ENCODE results near the gene KIAA0513. TPM values are rescaled to one million over a fixed set of nuclear protein-coding genes. Genes with fewer than 3 reads are reported as not detected.

KIAA0513 gene
- total and polyA plus RNA-seq, 10 of the 15 experiments (the other 5 are each of a cell fraction or from before 2014, with no cell fraction given): 0.14 to 5.8 (median 2.0) TPM

- CTCF ChIA-PET: interaction anchor here (0.7 to 3.4 kb wide), 3 partner anchors 12 to 126 kb away, joined by 3 to 14 read pairs (median 5); no protein-coding TSS in a partner anchor
- 34% methylated on average over 19 of the region's 20 CpGs for WGBS (ENCODE audit: insufficient coverage, insufficient replicate concordance, low lambda C conversion rate, missing lambda C conversion rate)
- no peak for TF ChIP-seq KDM1A (IDR thresholded peaks at IDR 0.05; ENCODE audit: borderline replicate concordance)
- TF ChIP-seq CREM (IDR thresholded peaks at IDR 0.05; ENCODE audit: low read depth): no peak
- no peak for TF ChIP-seq SMARCA5 (IDR thresholded peaks at IDR 0.05)
- no peak for TF ChIP-seq HDAC2 (IDR thresholded peaks at IDR 0.05)
- no peak for TF ChIP-seq BMI1 (IDR thresholded peaks at IDR 0.05; ENCODE audit: borderline replicate concordance)
- Histone ChIP-seq H2AFZ (ENCODE audit: control insufficient read depth, low read depth, low read length) (no peak overlapping the region), H3K4me1 (ENCODE audit: control insufficient read depth, insufficient read depth, low read length) (no peaks in the 10 kb centered on the region), H3K27ac (ENCODE audit: control insufficient read depth, insufficient read depth) (no peak overlapping the region), H4K20me1 (ENCODE audit: control insufficient read depth, insufficient read depth) (no peaks in the 10 kb centered on the region), H3K4me2 (ENCODE audit: control insufficient read depth, insufficient read depth) (no peak overlapping the region), H3K4me3 (no peak overlapping the region), H3K79me2 (ENCODE audit: control insufficient read depth, insufficient read depth, low read length) (no peaks in the 10 kb centered on the region), H3K9ac (ENCODE audit: control insufficient read depth, insufficient read depth, low read length) (no peak overlapping the region), H3K9me3 (replicated peaks; ENCODE audit: control insufficient read depth, insufficient read depth, low read length) (no peaks in the 10 kb centered on the region), H3K36me3 (ENCODE audit: control insufficient read depth in 2 of 2, insufficient read depth in 2 of 2, low read length in 1 of 2) (no peaks in the 10 kb centered on the region), H3K27me3 (replicated peaks in 1 of 2; ENCODE audit: control insufficient read depth in 2 of 2, insufficient read depth in 2 of 2, low read length in 1 of 2) (no peaks in the 10 kb centered on the region)
- no peak for FAIRE-seq
- peak; percentile 41 for ATAC-seq
- in situ Hi-C loops (cut with MboI): no loop called here
- RAD21 ChIA-PET (ENCODE audit: unreplicated experiment): interaction anchor here (0.9 to 1.9 kb wide), 3 partner anchors 12 to 109 kb away, joined by 3 to 8 read pairs (median 4); no protein-coding TSS in a partner anchor
- no TSS peak for BruUV-seq (replicated peaks)
- POLR2A ChIA-PET: no interaction called here
- DNase-seq (ENCODE audit: low read depth, low spot score): no peak
- SMC1A ChIA-PET (ENCODE audit: uncharacterized antibody, unreplicated experiment): interaction anchor here (0.7 kb wide), 1 partner anchor 13 kb away, joined by 3 read pairs; no protein-coding TSS in a partner anchor
- intact Hi-C loops (cut with micrococcal nuclease; ENCODE audit: unreplicated experiment): no loop called here
These were observed 99.2 kb downstream of the KIAA0513 start for GRCh38 chr16:85126705-85127378.

GRCh38 chr16:85127379-85127723 is 99.8 kb downstream of the KIAA0513 start:
- Histone ChIP-seq H3K9me3 (replicated peaks; ENCODE audit: control insufficient read depth, insufficient read depth, low read length) (no peaks in the 10 kb centered on the region), H3K27ac (ENCODE audit: control insufficient read depth, insufficient read depth) (no peak overlapping the region), H3K79me2 (ENCODE audit: control insufficient read depth, insufficient read depth, low read length) (no peaks in the 10 kb centered on the region), H3K4me1 (ENCODE audit: control insufficient read depth, insufficient read depth, low read length) (no peaks in the 10 kb centered on the region), H3K36me3 (ENCODE audit: control insufficient read depth in 2 of 2, insufficient read depth in 2 of 2, low read length in 1 of 2) (no peaks in the 10 kb centered on the region), H2AFZ (ENCODE audit: control insufficient read depth, low read depth, low read length) (no peak overlapping the region), H3K4me2 (ENCODE audit: control insufficient read depth, insufficient read depth) (no peak overlapping the region), H3K4me3 (no peak overlapping the region), H3K9ac (ENCODE audit: control insufficient read depth, insufficient read depth, low read length) (no peak overlapping the region), H4K20me1 (ENCODE audit: control insufficient read depth, insufficient read depth) (no peaks in the 10 kb centered on the region), H3K27me3 (replicated peaks in 1 of 2; ENCODE audit: control insufficient read depth in 2 of 2, insufficient read depth in 2 of 2, low read length in 1 of 2) (no peaks in the 10 kb centered on the region)
- ChIA-PET CTCF (interaction anchor here (0.7 to 3.4 kb wide), 2 partner anchors 12 to 16 kb away, joined by 3 to 14 read pairs; no protein-coding TSS in a partner anchor), RAD21 (ENCODE audit: unreplicated experiment) (interaction anchor here (0.9 to 1.6 kb wide), 2 partner anchors 16 to 109 kb away, joined by 3 to 4 read pairs; no protein-coding TSS in a partner anchor), POLR2A (no interaction called here), SMC1A (ENCODE audit: uncharacterized antibody, unreplicated experiment) (interaction anchor here (0.7 kb wide), 1 partner anchor 12 kb away, joined by 3 read pairs; no protein-coding TSS in a partner anchor)
- FAIRE-seq (no peak), ATAC-seq (no peak), DNase-seq (ENCODE audit: low read depth, low spot score) (no peak)
- in situ Hi-C loops (cut with MboI): no loop called here
- no peak for TF ChIP-seq FOXM1 (IDR thresholded peaks at IDR 0.05; ENCODE audit: low read depth, low read length)
- 0 out of 2 replicates have a peak, but pooled peaks have one; percentile 29 for TF ChIP-seq SMARCA5 (IDR thresholded peaks at IDR 0.05)
- BruUV-seq (replicated peaks): no TSS peak
- intact Hi-C loops (cut with micrococcal nuclease; ENCODE audit: unreplicated experiment): no loop called here
- WGBS (ENCODE audit: insufficient coverage, insufficient replicate concordance, low lambda C conversion rate, missing lambda C conversion rate): 43% methylated on average over 3 of the region's 3 CpGs

All from GM12878 (cell line).